ENCODE data around the gene TSEN15. TPM values are rescaled to one million over a fixed set of nuclear protein-coding genes. Genes with fewer than 3 reads are reported as not detected.
"Not testable (repeated sequence)": the region's sequence is repeated elsewhere in the genome, so short reads cannot be mapped to it uniquely, and the experiment has no call there.

Gene TSEN15
- total RNA-seq, 6 experiments from 2014 or later = 32.7 to 47.0 (median 40.4) TPM

DNA sequence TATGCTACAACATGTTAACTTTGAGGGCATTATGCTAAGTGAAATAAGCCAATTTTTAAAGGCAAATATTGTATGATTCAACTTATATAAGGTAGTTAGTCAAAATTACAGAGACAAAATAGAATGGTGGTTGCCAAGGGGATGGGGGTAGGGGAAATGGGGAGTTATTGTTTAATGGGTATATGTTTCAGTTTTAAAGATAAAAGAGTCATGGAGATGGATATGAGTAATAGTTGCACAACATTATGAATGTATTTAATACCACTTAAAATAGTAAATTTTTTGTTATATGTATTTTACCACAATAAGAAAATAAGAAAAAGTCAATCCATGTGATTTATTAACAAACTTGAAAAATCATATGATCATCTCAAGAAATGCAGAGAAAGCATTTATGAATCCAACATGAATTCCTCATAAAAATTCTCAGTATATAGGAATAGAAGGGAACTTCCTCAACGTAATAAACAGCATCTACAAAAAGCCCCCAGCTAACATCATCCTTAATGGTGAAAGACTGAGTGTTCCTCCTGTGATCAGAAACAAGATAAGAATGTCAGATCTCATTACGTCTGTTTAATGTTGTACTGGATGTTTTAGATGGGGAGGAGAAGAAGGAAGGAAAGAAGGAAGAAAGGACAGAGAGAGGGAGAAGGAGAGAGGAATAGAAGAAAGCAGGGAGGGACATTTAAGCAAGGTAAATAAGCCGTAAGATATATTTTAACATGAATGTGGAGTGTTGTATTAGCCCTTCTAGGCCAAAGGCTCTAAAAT is 6.7 kb upstream of the TSEN15 start:
- Mint-ChIP-seq H3K27ac (no peak overlapping the region), H3K27me3 (ENCODE audit: insufficient read depth) (no peaks in the 10 kb centered on the region), H3K4me3 (no peak overlapping the region)

DNA sequence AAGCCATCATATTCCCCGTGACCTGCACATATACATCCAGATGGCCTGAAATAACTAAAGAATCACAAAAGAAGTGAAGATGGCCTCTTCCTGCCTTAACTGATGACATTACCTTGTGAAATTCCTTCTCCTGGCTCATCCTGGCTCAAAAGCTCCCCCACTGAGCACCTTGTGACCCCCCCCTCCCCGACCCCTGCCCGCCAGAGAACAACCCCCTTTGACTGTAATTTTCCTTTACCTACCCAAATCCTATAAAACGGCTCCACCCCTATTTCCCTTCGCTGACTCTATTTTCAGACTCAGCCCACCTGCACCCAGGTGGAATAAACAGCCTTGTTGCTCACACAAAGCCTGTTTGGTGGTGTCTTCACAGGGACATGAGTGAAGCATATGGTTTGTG is 4.0 kb upstream of the TSEN15 start:
- not testable (repeated sequence) for H3K9me3 Mint-ChIP-seq

More for the DNA sequence above, 6.7 kb upstream of the TSEN15 start:
- DNase-seq = no peak
- TF ChIP-seq, protein P1, sequence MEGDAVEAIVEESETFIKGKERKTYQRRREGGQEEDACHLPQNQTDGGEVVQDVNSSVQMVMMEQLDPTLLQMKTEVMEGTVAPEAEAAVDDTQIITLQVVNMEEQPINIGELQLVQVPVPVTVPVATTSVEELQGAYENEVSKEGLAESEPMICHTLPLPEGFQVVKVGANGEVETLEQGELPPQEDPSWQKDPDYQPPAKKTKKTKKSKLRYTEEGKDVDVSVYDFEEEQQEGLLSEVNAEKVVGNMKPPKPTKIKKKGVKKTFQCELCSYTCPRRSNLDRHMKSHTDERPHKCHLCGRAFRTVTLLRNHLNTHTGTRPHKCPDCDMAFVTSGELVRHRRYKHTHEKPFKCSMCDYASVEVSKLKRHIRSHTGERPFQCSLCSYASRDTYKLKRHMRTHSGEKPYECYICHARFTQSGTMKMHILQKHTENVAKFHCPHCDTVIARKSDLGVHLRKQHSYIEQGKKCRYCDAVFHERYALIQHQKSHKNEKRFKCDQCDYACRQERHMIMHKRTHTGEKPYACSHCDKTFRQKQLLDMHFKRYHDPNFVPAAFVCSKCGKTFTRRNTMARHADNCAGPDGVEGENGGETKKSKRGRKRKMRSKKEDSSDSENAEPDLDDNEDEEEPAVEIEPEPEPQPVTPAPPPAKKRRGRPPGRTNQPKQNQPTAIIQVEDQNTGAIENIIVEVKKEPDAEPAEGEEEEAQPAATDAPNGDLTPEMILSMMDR (IDR thresholded peaks at IDR 0.05) = no peak
- H3K4me1 Mint-ChIP-seq (ENCODE audit: low read depth) = peaks cover 7% of the 10 kb centered on the region
- no peaks in the 10 kb centered on the region; the same call in 1 of the 2 replicates for H3K9me3 Mint-ChIP-seq
- H3K36me3 Mint-ChIP-seq (ENCODE audit: low read depth) = no peaks in the 10 kb centered on the region

DNA sequence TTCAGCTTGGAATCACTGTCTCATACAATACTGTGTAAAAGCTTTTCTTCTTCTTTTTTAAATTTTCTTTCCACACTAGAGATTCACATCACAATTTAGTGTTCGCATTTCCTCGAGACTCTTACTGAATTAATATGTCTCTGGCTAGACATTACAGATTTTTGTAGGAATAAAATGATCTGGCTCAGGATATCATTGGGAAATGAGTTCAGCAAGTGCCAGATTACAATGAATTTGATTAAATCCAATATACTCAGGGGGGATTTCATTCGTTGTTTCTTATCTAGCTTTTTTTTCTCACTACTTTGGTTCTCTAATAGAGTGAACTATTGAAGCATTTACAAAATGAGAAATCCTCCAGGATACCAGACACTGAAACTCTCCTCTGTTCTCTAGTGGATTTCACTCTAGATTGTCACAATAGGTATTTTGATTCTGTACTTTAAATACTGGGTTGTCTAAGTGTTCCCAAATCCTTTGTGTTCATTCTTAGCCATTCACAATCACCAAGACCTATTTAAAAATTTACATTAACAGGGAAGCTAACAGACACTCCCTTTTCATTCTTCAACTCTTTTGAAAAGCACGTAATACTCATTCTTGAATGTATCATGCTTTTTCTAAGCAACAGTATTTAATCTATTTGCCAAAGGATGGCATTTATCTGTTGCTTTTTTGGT is 2.8 kb upstream of the TSEN15 start:
- Mint-ChIP-seq H3K4me3 (no peak overlapping the region), H3K27ac (no peak overlapping the region), H3K4me1 (ENCODE audit: low read depth) (peaks cover 38% of the 10 kb centered on the region), H3K36me3 (ENCODE audit: low read depth) (no peaks in the 10 kb centered on the region), H3K27me3 (ENCODE audit: insufficient read depth) (no peaks in the 10 kb centered on the region), H3K9me3 (no peaks in the 10 kb centered on the region)
- no peak for DNase-seq
- TF ChIP-seq, protein P1 (IDR thresholded peaks at IDR 0.05) = no peak

More for the DNA sequence above, 4.0 kb upstream of the TSEN15 start:
- H3K4me3 Mint-ChIP-seq; H3K27me3 Mint-ChIP-seq (ENCODE audit: insufficient read depth); H3K27ac Mint-ChIP-seq; DNase-seq; H3K36me3 Mint-ChIP-seq (ENCODE audit: low read depth): not testable (repeated sequence)
- H3K4me1 Mint-ChIP-seq (ENCODE audit: low read depth) = peaks cover 27% of the 10 kb centered on the region

DNA sequence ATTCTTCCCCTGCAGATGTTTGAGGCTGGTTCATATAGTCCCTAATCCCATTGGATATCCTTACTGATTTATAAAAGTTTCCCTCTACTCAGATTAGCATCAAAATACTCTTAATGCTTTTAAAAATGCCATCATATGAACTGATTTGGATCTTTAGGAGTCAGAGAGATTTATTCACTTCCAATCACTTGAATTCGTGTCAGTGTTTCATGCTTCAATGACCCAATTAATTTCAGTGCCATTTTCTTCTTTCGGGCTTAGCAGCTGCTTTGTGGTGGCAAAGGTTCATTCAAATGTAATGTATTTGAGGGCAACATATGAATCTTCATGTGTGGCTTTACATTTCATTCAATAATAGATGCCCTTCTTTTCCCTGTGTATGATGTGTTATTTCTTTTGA is 2.2 kb upstream of the TSEN15 start:
- peaks cover 4% of the 10 kb centered on the region; the same call in 1 of the 2 replicates for H3K36me3 Mint-ChIP-seq (ENCODE audit: low read depth)
- H3K4me1 Mint-ChIP-seq (ENCODE audit: low read depth) = peaks cover 44% of the 10 kb centered on the region
- no peaks in the 10 kb centered on the region for H3K9me3 Mint-ChIP-seq
- H3K27me3 Mint-ChIP-seq (ENCODE audit: insufficient read depth) = no peaks in the 10 kb centered on the region
- no peak for DNase-seq
- no peak overlapping the region for H3K4me3 Mint-ChIP-seq
- H3K27ac Mint-ChIP-seq = no peak overlapping the region
- TF ChIP-seq, protein P1 (IDR thresholded peaks at IDR 0.05) = no peak

DNA sequence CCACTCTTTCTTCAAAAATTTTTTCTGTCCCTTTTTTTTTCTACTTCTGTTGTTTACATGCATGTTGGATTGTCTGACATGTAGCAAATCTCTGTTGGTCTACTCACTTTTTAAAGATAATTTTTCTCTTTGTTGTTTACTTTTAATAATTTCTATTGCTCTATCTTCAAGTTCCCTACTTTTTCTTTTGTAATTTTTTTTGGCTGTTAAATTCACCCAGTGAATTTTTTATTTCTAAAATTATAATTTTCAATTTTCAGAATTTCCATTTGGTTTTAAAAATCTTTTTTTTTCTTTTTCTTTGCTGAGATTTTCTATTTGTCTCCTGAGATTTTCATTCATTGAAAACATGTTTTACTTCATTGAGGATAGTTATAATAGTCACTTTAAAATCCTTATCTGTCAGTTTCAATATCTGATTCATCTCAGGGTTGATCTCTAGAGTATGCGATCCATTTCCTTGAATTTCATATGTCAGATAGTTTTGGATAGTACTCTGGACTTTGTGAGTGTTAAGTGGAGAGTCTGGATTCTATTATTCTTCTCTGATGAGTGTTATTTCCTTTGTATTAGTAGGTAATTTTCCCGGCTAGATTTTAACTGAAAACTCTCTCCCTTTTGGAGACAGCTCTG is 1.6 kb upstream of the TSEN15 start:
- Mint-ChIP-seq H3K4me3 (peak overlapping the region; percentile 97), H3K27me3 (ENCODE audit: insufficient read depth) (no peaks in the 10 kb centered on the region), H3K36me3 (ENCODE audit: low read depth) (peaks cover 11% of the 10 kb centered on the region; the same call in 1 of the 2 replicates), H3K27ac (peak overlapping the region; percentile 96), H3K9me3 (no peaks in the 10 kb centered on the region), H3K4me1 (ENCODE audit: low read depth) (peaks cover 47% of the 10 kb centered on the region)
- TF ChIP-seq, protein P1 (IDR thresholded peaks at IDR 0.05) = no peak
- no peak for DNase-seq

All from HFFc6 (cell line).